Activated CD8-positive, alpha-beta memory T cell treated with anti-CD3 and anti-CD28 coated beads for 36 hours (primary cell): Measurements from ENCODE around the gene PFKL. TPM values are rescaled to one million over a fixed set of nuclear protein-coding genes. Genes with fewer than 3 reads are reported as not detected.
"Not testable (repeated sequence)": the region's sequence is repeated elsewhere in the genome, so short reads cannot be mapped to it uniquely, and the experiment has no call there.

ENCODE experiments used
- CTCF ChIA-PET: fragments of 350-600 bp; sonication (Branson Sonifier 250); formaldehyde crosslinking; loops from one replicate; lab custom pipeline; 2021; ENCODE audit warnings: antibody characterized with exemption; lab: Charles Lee
- POLR2A ChIA-PET: fragments of 350-600 bp; sonication (Branson Sonifier 250); formaldehyde crosslinking; loops from one replicate; lab custom pipeline; 2021; ENCODE audit warnings: antibody characterized with exemption; lab: Charles Lee
- total RNA-seq, 2 experiments: library from RNA; stranded (reverse); gene quantifications; one replicate each; pipeline ENCODE4 v1.2.3, GENCODE V29; 2021

PFKL gene
- total RNA-seq, 2 experiments from 2014 or later, result 151 to 164 TPM

DNA sequence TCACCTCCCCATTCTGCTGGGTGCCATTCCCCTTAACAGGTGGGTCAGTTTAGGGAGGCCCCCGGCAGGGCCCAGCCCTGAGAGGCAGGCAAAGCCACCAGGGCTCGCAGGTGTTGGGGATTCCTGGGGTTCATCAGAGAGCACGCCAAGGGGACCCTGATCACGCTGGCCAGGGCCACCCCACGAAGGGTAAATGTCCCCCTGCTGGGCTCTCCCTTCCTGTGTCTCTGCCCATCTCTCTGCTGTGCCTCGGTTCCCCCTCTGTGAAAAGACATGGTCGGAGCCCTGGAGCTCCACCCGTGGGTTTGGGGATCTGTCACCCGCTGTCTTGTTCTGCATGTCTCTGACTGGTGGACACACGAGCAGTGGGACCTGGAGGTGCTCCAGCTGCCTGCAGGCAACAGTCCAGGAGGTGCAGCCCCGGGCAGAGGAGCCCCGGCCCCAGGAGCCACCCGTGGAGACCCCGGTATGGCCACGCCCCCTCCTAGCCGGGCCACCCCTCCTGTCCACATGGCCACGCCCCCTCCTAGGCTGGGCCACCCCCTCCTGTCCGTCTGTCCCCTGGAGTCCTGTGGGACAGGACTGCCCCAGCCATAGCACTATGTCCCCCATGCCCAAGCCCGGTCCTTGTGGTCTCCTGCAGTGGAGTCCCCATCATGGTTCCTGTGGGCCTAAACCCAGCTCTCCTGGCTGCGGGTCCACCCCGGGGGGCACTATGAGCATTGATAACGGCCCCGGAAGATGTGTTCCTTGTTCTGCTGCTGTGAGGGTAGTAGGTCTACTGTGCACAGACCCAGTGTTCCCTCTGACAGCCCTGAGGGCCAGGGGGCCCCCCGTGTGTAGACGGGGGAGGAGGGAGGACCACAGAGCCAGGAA lies 7.7 kb upstream of the PFKL start:
- CTCF ChIA-PET, result no interaction called here
- POLR2A ChIA-PET, result no interaction called here

DNA sequence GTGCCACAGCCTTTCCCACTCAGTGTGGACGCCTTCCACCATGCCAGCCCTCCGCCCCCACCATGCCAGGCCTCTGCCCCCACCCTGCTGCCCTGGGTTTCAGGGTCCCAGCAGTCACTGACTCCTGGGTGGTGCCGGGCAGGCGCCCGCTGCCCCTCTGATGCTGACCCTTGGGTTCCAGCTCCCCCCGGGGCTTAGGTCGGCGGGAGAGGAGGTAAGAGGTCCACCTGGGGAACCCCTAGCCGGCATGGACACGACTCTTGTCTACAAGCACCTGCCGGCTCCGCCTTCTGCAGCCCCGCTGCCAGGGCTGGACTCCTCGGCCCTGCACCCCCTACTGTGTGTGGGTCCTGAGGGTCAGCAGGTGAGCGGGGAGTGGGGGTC lies 7.0 kb upstream of the PFKL start:
- CTCF ChIA-PET, result interaction anchor here (0.5 kb wide), 1 partner anchor 16 kb away, joined by 3 read pairs; no protein-coding TSS in a partner anchor
- POLR2A ChIA-PET, result no interaction called here

DNA sequence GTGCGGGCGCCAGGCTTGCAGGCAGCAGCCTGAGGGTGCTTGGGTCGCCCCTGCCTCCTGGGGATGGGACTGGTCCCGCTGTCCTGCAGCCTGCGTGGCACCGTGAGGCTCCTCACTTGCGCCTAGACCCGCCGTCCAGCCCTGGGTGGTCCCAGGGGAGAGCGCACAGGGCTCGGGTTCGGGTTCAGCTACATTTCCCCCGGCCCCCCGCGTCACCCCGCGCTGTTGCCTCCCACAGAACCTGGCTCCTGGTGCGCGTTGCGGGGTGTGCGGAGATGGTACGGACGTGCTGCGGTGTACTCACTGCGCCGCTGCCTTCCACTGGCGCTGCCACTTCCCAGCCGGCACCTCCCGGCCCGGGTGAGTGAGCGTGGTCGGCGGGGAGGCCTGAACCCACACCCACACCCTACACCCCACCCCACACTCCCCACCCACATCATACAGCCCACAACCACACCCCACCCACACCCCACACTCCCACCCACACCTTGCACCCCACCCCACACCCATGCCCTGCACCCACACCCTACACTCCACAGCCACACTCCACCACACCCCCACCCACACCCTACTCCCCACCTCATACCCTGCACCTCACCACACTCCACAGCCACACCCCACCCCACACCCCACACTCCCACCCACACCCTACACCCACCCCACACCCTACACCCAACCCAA lies 6.2 kb upstream of the PFKL start:
- ChIA-PET POLR2A (no interaction called here), CTCF (no interaction called here)

DNA sequence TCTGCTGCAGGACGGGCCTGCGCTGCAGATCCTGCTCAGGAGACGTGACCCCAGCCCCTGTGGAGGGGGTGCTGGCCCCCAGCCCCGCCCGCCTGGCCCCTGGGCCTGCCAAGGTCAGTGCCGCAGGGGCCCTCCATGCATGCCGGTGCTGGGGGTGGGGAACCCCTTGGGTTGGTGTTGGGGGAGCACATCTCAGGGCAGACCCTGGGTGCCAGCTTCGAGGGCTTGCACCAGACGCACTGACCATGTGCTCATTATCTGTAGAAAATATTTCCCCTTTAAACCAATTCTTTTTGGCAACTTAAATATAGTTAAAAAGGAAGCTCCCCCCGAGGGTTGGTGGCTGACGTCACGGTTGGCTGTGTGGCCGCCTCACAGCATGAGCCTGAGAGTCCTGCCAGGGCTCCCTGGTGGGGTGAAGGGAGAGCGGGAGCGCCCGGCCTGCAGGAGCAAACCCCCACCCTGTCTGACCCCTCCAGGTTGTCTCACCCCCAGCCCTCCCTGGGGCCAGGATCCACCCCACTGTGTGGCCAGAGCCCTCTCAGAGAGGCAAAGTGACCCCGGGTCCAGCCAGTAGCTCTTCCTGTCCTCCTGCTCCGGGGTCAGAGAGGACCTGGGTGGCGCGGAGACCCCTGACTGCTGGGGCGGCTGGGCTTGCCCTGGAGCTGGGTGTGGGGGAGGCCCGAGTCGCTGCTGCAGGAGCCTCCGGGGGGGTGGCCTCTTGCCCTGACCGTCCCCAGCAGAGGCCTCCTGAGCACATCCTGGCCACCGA lies 5.3 kb upstream of the PFKL start:
- ChIA-PET CTCF (no interaction called here), POLR2A (no interaction called here)

DNA sequence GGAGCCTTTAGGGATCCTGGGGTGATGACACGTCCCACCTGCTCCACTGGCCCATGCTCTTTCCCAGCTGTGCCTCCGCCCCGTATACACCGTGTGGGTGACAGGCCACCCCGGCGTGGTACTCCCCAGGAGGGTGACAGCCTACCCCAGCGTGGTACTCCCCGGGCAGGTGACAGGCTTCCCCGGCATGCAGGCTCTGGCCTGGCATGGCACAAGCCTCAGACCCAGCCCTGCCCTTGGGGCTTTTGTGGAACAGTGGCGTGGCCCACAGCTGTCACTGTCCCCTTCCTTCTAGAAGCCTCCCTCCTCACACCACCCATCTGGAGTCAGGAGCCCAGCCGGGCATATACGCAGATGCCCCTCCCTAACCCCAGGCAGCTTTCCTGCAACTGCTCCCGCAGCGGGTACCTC lies 4.7 kb upstream of the PFKL start:
- ChIA-PET POLR2A (no interaction called here), CTCF (interaction anchor here (0.9 kb wide), 1 partner anchor 10 kb away, joined by 3 read pairs; no protein-coding TSS in a partner anchor)

DNA sequence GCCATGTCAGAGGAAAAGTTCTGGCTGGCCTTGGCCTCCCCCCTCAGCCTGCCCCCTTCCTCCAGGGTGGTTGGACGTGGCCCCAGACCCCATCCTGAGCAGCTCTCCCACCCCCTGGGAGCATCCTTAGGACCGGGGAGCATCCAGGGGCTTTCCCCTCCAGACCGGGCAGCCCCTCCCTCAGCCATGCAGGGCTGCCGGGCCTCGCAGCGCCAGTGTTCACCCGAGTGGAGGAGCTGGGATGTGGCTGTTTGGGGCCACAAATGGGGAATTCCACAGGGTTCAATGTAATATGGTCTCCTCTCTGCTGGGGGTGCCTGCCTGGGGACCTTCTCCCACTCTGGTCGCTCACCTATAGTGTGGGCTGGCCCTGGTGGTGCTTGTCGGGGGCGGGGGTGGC lies 4.2 kb upstream of the PFKL start:
- CTCF ChIA-PET, result interaction anchor here (0.9 kb wide), 1 partner anchor 10 kb away, joined by 3 read pairs; no protein-coding TSS in a partner anchor

DNA sequence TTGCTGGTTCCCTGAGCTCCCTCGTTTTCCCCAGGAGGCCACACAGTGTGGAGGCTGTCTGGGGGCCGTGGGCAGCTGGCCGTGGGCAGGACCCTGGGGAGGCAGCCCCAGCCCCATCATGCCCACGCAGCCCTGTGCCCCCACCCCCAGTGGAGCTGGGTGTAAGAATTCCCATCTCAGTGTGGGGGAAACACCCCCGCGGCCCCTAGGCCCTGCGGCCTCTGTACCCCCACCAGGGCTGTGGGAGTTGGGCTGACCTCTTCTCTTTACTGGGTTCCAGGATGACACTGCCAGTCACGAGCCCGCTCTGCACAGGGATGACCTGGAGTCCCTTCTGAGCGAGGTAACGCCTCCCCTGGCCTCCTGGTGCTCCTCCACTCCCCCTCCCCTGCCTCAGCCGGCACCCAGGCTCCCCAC lies 3.7 kb upstream of the PFKL start:
- ChIA-PET POLR2A (no interaction called here), CTCF (interaction anchor here (0.9 kb wide), 1 partner anchor 9 kb away, joined by 3 read pairs; no protein-coding TSS in a partner anchor)

More for the DNA sequence above, 4.2 kb upstream of the PFKL start:
- POLR2A ChIA-PET, result no interaction called here

DNA sequence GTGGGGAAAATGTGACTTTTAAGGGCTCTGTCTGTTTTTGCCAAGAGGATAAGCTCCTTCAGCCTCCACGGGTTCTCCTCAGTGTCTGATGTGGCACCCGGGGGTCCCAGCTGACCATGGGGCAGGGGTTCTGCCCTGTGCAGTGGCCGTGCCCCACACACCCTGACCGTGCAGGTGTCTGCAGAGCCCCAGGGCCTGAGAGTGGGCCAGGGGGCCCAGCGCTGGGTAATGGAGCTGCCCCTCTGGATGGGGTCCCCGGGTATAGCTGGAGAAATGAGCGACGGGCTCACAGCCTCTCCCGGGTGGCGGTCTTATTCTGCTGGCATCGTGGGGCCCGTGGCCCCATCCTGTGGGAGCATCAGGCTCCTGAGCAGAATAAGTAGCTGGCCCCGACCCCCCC lies 2.9 kb upstream of the PFKL start:
- POLR2A ChIA-PET, result no interaction called here
- CTCF ChIA-PET, result interaction anchor here (1.1 to 1.3 kb wide), 2 partner anchors 24 to 283 kb away, joined by 3 to 5 read pairs; no protein-coding TSS in a partner anchor

DNA sequence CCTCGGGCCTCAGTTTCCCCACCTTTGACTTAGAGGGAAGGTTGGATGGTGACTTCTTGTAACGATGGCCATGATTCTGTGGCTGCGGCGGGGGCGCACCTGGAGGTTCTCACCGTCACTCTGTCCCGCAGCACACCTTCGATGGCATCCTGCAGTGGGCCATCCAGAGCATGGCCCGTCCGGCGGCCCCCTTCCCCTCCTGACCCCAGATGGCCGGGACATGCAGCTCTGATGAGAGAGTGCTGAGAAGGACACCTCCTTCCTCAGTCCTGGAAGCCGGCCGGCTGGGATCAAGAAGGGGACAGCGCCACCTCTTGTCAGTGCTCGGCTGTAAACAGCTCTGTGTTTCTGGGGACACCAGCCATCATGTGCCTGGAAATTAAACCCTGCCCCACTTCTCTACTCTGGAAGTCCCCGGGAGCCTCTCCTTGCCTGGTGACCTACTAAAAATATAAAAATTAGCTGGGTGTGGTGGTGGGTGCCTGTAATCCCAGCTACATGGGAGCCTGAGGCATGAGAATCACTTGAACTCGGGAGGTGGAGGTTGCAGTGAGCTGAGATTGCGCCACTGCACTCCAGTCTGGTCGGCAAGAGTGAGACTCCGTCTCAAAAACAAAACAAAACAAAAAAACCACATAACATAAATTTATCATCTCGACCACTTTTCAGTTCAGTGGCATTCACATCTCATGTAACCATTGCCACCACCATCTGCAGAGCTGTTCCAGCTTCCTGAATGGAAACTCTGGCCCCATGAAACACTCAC lies 2.1 kb upstream of the PFKL start:
- ChIA-PET CTCF (interaction anchor here (0.9 to 1.3 kb wide), 4 partner anchors 11 to 284 kb away, joined by 3 to 9 read pairs (median 6); partner anchors contain the start of gene CFAP410), POLR2A (no interaction called here)

DNA sequence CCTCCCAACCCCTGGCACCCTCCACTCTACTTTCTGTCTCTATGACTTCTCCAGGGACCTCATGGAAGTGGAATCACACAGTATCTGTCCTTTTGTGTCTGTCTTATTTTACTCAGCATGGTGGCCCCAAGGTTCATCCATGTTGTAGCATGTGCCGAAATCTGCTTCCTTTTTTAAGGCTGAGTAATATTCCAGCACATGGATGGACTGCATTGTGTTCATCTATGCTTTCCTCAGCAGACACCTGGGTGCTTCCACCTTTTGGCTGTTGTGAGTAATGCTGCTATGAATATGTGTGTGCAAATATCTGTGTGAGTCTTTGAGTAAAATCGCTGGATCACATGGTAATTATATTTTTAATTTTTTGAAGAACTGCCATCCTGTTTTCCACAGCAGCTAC lies 1.6 kb upstream of the PFKL start:
- ChIA-PET CTCF (interaction anchor here (0.9 to 1.3 kb wide), 4 partner anchors 11 to 285 kb away, joined by 3 to 9 read pairs (median 6); partner anchors contain the start of gene CFAP410), POLR2A (no interaction called here)

DNA sequence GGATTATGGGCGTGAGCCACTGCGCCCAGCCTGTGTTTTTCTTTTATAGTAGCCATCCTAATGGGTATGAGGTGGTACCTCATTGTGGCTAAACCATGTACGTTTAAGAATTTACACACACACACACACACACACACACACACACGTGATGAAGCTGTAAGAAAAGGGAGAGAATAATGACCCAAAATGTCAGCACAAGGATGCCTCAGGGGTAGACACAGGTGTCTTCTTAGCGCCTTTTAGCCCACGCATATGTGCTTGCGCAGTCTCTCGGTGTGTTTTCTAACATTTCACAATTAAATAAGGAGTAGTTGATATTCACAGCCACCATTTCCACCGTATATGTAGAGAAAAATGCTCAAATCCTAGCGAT lies 782 bp upstream of the PFKL start:
- ChIA-PET CTCF (interaction anchor here (0.6 kb wide), 1 partner anchor 640 kb away, joined by 3 read pairs; no protein-coding TSS in a partner anchor), POLR2A (interaction anchor here (0.6 kb wide), 1 partner anchor 215 kb away, joined by 3 read pairs; no protein-coding TSS in a partner anchor)

DNA sequence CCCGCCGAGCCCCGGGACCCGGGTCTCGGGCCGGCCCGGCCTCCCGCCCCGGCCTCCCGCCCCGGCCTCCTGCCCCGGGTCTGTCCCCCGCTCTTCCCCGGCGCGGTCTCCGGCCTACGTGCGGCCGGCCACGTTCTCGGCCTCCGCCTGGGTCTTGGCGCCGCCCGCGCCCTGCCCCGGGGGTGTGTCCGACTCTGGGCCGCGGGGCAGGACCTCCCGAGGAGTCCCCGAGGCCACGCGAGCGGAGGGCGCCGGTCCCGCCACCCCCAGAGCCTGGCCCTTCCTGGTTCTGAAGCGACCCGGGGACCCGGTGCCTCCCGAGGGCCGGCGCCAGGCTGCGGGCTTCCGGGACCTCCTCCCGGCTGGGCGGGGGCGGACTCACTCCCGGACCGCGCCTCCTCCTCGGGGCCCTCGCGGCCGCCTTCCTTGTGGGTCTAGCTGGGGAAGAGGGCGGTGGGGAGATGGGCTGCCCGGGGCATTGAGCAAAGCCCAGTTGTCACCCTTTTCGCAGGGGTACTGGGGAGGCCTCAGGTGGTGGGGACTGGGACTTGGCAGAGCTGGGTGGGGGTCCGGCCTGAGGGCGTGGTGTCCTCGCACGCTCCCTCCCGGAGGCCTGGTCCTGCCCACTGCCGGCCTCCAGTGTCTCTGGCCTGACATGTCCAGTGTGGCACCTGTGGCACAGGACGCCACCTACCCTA lies 558 bp downstream of the PFKL start:
- ChIA-PET POLR2A (no interaction called here), CTCF (no interaction called here)

DNA sequence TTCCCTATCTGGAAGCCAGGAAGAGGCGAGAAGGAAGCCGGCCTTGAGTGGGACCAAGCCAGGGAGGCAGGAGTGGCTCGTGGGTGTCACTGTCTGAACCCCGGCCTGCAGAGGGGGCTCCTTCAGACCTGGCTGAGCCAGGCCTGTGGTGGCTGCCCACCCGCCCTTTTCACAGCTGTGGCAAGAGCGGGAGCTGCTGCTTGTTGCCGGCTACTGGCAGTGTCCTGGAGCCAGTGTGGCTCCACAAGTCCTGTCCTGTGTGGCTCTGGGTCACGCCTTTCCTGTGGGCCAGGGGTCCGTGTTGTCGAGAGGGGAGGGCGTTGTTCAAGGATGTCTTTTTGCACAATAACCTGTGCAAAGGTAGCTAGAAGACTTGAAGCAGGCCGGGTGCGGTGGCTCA lies 1.3 kb downstream of the PFKL start:
- ChIA-PET CTCF (interaction anchor here (0.6 to 1.0 kb wide), 2 partner anchors 15 to 488 kb away, joined by 3 read pairs; no protein-coding TSS in a partner anchor), POLR2A (interaction anchor here (0.7 kb wide), 1 partner anchor 37 kb away, joined by 4 read pairs; the partner anchor contains the start of gene CFAP410)

DNA sequence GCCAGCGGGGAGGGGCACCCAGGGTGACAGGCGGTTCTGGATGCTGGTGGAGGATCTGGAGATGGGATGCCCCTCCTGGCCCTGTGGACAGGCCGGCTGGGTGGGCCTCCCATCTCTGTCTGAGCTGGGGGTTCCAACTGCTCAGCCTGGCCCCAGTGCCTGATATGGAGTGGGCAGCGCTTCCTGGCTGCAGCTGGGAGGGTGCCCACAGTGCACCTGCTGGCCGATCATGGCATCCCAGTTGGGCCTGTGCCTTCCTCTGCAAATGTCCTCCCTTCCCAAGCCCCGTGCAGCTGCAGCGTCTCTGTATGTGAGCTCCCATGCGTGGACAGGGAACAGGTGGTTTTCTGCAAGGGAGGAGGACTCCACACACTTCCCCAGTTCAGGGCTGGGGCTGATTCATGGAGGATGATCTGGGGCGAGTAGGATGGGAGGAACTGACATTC lies 2.1 kb downstream of the PFKL start:
- ChIA-PET POLR2A (no interaction called here), CTCF (interaction anchor here (1.0 kb wide), 1 partner anchor 14 kb away, joined by 3 read pairs; no protein-coding TSS in a partner anchor)

DNA sequence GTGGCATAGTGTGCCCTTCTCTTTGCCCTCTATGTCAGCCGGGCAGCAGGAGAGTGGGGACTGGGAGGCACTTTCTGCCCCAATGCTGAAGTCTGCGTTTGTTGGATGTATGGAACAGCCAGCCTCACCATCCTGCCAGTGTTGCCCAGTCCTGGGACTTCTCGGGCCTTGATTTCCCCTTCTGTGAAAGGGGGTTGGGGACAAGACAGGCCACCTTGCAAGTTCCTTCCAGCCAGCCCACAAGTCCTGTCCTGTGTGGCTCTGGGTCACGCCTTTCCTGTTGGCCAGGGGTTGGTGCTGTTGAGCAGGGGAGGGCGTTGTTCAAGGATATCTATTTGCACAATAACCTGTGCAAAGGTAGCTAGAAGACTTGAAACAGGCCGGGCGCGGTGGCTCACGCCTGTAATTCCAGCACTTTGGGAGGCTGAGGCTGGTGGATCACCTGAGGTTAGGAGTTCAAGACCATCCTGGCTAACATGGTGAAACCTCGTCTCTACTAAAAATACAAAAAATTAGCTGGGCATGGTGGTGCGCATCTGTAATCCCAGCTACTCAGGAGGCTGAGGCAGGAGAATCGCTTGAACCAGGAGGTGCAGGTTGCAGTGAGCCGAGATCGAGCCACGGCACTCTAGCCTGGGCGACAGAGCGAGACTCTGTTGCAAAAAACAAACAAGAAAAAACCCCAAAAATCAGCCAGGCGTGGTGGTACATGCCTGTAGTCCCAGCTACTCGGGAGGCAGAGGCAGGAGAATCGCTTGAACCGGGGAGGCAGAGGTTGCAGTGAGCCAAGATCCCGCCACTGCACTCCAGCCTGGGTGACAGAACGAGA lies 2.9 kb downstream of the PFKL start:
- POLR2A ChIA-PET, result not testable (repeated sequence)
- CTCF ChIA-PET, result interaction anchor here (0.7 kb wide), 1 partner anchor 248 kb away, joined by 3 read pairs; no protein-coding TSS in a partner anchor

DNA sequence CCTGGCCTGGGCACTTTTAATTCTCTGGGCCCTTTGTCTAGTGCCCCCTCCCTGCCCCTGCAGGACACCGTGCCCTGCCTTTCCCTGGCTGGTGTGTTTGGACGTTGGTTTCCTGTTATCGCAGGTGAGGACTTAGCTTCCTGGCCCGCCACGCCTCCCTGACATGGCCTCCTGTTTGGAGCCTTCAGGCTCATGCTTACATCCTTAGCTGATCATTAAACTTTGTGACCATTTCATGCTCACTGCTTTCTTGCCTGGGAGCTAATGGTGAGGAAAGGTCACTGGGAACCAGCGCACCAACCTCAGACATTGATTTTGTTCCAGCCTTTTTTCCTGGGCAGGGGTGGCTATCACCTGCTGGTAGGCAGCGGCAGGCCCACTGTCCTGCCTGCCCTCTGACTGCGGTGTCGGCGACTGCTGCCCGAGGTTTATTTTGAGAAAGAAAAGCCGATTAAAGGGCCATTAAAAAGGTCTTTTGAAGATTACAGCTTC lies 3.7 kb downstream of the PFKL start:
- CTCF ChIA-PET, result interaction anchor here (0.7 to 1.4 kb wide), 3 partner anchors 38 to 249 kb away, joined by 3 read pairs; no protein-coding TSS in a partner anchor
- POLR2A ChIA-PET, result no interaction called here
